ENCODE data around the gene NUDCD3.
"Not testable (repeated sequence)": the region's sequence is repeated elsewhere in the genome, so short reads cannot be mapped to it uniquely, and the experiment has no call there.

Gene NUDCD3

DNA sequence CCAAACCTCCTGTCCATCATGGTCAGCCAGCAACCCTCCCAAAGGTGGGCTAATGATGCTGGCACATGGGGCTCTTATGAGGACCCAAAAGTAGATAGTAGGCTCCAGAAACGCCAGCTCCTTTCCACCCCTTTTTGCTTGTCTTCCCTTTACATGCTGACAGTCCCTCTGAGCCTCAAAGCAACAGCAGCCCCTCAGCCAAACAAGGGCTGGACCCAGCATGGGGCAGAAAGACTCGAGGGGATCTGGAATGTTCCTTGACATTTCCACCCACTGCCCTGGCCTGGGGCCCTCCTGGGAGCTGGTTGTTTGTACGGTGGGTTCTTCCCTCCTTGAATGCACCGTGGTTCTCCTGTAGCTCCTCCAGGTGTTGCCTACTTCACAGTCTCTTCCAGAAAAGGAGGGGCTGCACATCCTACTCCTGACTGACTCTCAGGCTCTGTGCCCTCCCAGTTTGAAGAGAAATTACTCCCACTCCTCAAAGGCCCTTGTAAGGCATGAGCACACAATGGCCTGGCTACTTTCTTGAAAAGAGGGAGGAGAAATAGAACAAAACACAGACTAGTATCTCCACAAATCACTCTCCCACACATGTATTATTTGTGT, 21.5 kb upstream of the NUDCD3 start:
- H3K27me3 ChIP-seq: peaks cover 1% of the 10 kb centered on the region; the same call in 1 of the 2 replicates
- DNase-seq: no peak
- TF ChIP-seq, protein P1, sequence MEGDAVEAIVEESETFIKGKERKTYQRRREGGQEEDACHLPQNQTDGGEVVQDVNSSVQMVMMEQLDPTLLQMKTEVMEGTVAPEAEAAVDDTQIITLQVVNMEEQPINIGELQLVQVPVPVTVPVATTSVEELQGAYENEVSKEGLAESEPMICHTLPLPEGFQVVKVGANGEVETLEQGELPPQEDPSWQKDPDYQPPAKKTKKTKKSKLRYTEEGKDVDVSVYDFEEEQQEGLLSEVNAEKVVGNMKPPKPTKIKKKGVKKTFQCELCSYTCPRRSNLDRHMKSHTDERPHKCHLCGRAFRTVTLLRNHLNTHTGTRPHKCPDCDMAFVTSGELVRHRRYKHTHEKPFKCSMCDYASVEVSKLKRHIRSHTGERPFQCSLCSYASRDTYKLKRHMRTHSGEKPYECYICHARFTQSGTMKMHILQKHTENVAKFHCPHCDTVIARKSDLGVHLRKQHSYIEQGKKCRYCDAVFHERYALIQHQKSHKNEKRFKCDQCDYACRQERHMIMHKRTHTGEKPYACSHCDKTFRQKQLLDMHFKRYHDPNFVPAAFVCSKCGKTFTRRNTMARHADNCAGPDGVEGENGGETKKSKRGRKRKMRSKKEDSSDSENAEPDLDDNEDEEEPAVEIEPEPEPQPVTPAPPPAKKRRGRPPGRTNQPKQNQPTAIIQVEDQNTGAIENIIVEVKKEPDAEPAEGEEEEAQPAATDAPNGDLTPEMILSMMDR (IDR thresholded peaks at IDR 0.05; ENCODE audit: low read depth, low read length): no peak

DNA sequence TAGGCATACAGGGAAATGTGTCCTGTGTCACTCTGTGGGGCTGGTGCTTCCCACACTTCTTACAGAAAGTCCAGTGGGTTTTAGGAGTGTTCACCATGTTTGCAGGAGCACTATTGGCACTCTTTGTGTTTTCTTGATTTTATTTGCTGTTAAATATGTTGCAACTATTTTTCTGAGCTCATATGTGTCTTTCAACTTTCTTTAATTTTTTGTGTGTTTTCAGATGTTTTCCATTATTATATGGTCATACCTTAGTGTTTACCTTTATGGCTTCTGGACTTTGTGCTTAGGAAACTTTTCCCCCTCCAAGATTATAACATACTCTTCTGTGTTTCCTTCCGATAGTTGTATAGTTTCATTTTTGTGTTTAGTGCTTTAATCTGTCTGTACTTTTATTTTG, 20.8 kb upstream of the NUDCD3 start:
- TF ChIP-seq, protein P1 (IDR thresholded peaks at IDR 0.05; ENCODE audit: low read depth, low read length): no peak
- Histone ChIP-seq H3K27me3 (peaks cover 4% of the 10 kb centered on the region; the same call in 1 of the 2 replicates), H3K4me1 (no peaks in the 10 kb centered on the region), H3K9me3 (no peaks in the 10 kb centered on the region), H3K4me3 (ENCODE audit: low read depth, low read length) (no peak overlapping the region), H3K36me3 (no peaks in the 10 kb centered on the region)
- DNase-seq: no peak

More for the DNA sequence above, 21.5 kb upstream of the NUDCD3 start:
- Histone ChIP-seq H3K36me3 (no peaks in the 10 kb centered on the region), H3K4me1 (no peaks in the 10 kb centered on the region), H3K9me3 (no peaks in the 10 kb centered on the region), H3K4me3 (ENCODE audit: low read depth, low read length) (no peak overlapping the region)

DNA sequence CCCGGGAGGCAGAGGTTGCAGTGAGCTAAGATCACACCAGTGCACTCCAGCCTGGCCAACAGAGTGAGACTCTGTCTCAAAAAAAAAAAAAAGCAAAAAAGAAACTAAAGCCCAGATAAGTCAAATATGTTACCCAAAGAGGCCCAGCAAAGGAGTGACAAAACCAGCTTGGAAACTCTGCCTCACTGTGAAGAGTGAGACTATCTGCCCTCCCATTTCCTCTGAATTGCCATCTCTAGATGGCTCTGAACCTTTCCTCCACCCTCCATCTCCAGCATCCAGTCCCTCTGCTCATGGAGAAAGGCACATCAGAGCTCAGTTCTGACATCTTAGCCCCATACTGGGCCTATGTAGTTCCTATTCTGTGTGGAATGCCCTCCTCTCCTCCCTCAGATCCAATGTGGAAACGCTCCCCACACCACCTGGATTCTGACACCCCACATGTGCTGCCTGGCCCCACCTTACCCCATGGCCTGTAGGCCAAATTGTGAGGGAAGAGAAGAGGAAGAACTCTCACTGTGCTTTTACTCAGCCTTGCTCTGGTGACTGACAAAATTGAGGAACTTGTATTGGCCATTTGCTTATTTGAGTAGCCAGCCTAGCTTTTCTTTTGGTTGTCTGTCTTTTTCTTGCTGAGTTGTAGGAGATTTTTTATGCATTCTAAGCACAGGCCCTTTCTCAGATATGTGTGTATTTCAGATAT, 18.0 kb upstream of the NUDCD3 start:
- H3K27me3 ChIP-seq: peaks cover 4% of the 10 kb centered on the region; the same call in 1 of the 2 replicates
- no peak for DNase-seq
- no peaks in the 10 kb centered on the region for H3K4me1 ChIP-seq
- H3K9me3 ChIP-seq: no peaks in the 10 kb centered on the region
- H3K4me3 ChIP-seq (ENCODE audit: low read depth, low read length): no peak overlapping the region
- TF ChIP-seq, protein P1 (IDR thresholded peaks at IDR 0.05; ENCODE audit: low read depth, low read length): no peak
- H3K36me3 ChIP-seq: no peaks in the 10 kb centered on the region

DNA sequence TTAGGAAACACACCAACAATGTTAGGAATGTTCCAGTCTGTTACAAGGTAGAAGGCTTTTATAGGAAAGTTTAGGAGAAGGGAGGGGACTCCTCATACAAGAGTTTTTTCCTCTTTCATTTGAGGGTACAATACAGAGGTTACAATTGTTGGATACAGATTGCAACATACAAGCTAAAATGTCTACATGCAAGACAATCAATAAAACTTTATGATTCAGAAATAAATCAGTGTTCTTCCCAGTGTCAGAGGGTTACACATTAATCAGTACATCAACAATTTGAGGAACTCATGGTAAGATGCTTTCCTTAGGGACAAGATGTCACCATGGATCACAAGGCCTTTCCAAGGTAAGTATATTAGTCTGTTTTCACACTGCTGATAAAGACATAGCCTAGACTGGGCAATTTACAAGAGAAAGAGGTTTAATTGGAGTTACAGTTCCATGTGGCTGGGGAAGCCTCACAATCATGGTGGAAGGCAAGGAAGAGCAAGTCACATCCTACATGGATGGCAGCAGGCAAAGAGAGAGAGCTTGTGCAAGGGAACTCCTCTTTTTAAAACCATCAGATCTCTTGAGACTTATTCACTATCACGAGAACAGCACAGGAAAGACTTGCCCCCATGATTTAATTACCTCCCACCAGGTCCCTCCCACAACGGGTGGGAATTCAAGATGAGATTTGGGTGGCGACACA, 16.3 kb upstream of the NUDCD3 start:
- not testable (repeated sequence) for H3K27me3 ChIP-seq; DNase-seq; H3K9me3 ChIP-seq; H3K4me1 ChIP-seq; H3K4me3 ChIP-seq (ENCODE audit: low read depth, low read length); H3K36me3 ChIP-seq

DNA sequence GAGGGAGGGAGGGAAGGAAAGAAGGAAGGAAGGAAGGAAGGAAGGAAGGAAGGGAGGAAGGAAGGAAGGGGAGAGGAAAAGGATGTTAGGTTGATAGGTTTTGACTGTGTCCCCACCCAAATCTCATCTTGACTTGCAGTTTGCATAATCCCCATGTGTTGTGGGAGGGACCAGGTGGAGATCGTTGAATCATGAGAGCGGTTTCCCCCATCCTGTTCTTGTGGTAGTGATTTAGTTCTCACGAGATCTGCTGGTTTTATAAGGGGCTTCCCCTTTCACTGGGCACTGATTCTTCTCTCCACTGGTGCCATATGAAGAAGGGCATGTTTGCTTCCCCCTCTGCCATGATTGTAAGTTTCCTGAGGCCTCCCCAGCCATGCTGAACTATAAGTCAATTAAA, 15.1 kb upstream of the NUDCD3 start:
- H3K9me3 ChIP-seq: no peaks in the 10 kb centered on the region
- no peak overlapping the region for H3K4me3 ChIP-seq (ENCODE audit: low read depth, low read length)
- peaks cover 9% of the 10 kb centered on the region for H3K27me3 ChIP-seq
- no peaks in the 10 kb centered on the region for H3K4me1 ChIP-seq
- DNase-seq: no peak
- TF ChIP-seq, protein P1 (IDR thresholded peaks at IDR 0.05; ENCODE audit: low read depth, low read length): no peak
- H3K36me3 ChIP-seq: no peaks in the 10 kb centered on the region

DNA sequence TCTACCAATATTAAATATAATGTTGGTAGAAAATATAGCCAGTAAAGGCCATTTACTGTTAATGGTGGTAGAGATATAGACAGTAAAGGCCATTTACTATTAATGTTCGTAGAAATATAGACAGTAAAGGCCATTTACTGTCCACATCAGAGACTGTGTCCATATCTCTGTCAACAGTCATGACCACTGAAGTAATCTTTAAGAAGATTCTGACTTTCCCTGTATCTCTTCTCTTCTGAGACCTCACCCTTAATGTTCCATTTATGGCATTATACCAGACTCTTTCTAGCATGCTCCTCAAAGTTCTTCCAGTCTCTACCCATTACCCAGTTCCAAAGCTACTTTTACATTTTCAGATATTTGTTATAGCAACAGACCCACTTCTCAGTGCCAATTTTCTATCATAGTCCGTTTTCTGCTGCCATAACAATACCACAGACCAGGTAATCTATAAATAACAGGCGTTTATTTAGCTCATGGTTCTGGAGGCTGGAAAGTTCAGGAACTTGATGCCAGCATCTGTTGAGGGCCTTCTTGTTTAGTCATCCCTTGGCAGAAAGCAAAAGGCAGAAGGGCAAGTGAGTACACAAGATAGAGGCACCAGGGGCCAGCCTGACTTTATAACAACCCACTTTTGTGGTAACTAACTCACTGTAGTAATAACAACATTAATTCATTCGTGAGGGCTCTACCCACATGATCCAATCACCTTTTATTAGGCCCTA, 7.9 kb upstream of the NUDCD3 start:
- TF ChIP-seq, protein P1 (IDR thresholded peaks at IDR 0.05; ENCODE audit: low read depth, low read length): no peak
- Histone ChIP-seq H3K27me3 (peaks cover 25% of the 10 kb centered on the region), H3K4me1 (no peaks in the 10 kb centered on the region), H3K9me3 (no peaks in the 10 kb centered on the region), H3K4me3 (ENCODE audit: low read depth, low read length) (no peak overlapping the region), H3K36me3 (no peaks in the 10 kb centered on the region)
- DNase-seq: no peak

Data from BE2C (cell line).